Pancreas (tissue), 10 donors: ENCODE data around the gene ARHGEF17. TPM values are rescaled to one million over a fixed set of nuclear protein-coding genes. Genes with fewer than 3 reads are reported as not detected.

ENCODE experiments used
- ATAC-seq, 4 donors: fragments of 200-7000 bp; cut with Tn5 transposase; one replicate each; pipeline versions ENCODE4 v1.8.0 to v1.9.1; 2020; ENCODE audit warnings: mild to moderate bottlenecking in 4 of 4, moderate library complexity in 4 of 4
- DNase-seq, 6 donors: peaks; one replicate each; pipeline ENCODE4 v3.0.0-alpha.2; 2020
- FAIRE-seq: peaks from 2 replicates; lab custom pipeline; 2012; peaks lifted over from hg19 to GRCh38; lab: Jason Lieb, UNC
- H3K27ac ChIP-seq, 4 donors: fragments of 200-600 bp; sonication (generic); 1 replicate in 3 of 4; 2 replicates in 1 of 4; pipeline versions ENCODE4 v1.5.0 to v1.8.0; 2020
- H3K27me3 ChIP-seq, 4 donors: fragments of 200-600 bp; one replicate each; pipeline ENCODE4 v1.8.0; 2021
- H3K36me3 ChIP-seq, 3 donors: fragments of 200-600 bp; sonication (generic) in 1 of 3; one replicate each; pipeline versions ENCODE4 v1.5.0 to v1.8.0; 2020 to 2021
- H3K4me1 ChIP-seq, 3 donors: fragments of 200-600 bp; one replicate each; pipeline ENCODE4 v1.8.0; 2021
- H3K4me3 ChIP-seq, 4 donors: fragments of 200-600 bp; sonication (generic) in 2 of 4; one replicate each; pipeline versions ENCODE4 v1.5.0 to v1.8.0; 2020 to 2021
- H3K9me3 ChIP-seq, 4 donors: fragments of 200-600 bp; one replicate each; pipeline ENCODE4 v1.8.0; 2021
- CTCF ChIP-seq, 4 donors: fragments of 200-600 bp; sonication (generic) in 3 of 4; IDR thresholded peaks; one replicate each; pipeline versions ENCODE4 v1.5.0 to v1.8.0; 2021; ENCODE audit warnings: antibody characterized with exemption in 4 of 4
- WGBS, 2 donors: extraction: QIAGEN DNeasy Blood & Tissue Kit; methylation state at CpG; one replicate each; pipeline ENCODE4 v1.1.7; 2013; 5-methylcytosine and 5-hydroxymethylcytosine counted together
- intact Hi-C, 3 donors: fragments of 100-400 bp; cut with DNase I; formaldehyde crosslinking; loops; one replicate each; pipeline versions ENCODE4 v1.11.1 to v1.14.2; 2022
- polyA plus RNA-seq, 2 donors: library from polyadenylated mRNA; stranded (reverse); fragments of 200-250 nt; gene quantifications; one replicate each; pipeline ENCODE4 v1.2.3, GENCODE V29; 2013
- total RNA-seq, 6 donors: library from RNA; stranded (reverse); fragmentation: NEBNext Ultra II Directional in 4 of 6; extraction: Animal tissue kit (Norgen Biotek cat#: 25700) in 4 of 6; gene quantifications; one replicate each; pipeline versions ENCODE4 v1.2.1 to v1.2.4, GENCODE V29; 2021 to 2023
- donor health status: healthy with polysubstance abuse.
- donor health status: DM: no; HTN: no; CAD: no; lungs with moderate emphysema.
- donor health status: DM: no; HTN: no; CAD: no.
- donor health status: control.
- donor health status: control.
- donor health status: Bipolar disorder and iron deficiency.
- donor health status: DM: yes; HTN: yes; CAD: no.
- donor health status: DM: no; HTN: no; CAD: no.
- donor health status: DM: no; HTN: no; CAD: no.
- donor health status: DM: yes; HTN: yes; CAD: no.

The ARHGEF17 gene
- total and polyA plus RNA-seq, 8 donors = 7.0 to 24.0 (median 10.4) TPM

DNA sequence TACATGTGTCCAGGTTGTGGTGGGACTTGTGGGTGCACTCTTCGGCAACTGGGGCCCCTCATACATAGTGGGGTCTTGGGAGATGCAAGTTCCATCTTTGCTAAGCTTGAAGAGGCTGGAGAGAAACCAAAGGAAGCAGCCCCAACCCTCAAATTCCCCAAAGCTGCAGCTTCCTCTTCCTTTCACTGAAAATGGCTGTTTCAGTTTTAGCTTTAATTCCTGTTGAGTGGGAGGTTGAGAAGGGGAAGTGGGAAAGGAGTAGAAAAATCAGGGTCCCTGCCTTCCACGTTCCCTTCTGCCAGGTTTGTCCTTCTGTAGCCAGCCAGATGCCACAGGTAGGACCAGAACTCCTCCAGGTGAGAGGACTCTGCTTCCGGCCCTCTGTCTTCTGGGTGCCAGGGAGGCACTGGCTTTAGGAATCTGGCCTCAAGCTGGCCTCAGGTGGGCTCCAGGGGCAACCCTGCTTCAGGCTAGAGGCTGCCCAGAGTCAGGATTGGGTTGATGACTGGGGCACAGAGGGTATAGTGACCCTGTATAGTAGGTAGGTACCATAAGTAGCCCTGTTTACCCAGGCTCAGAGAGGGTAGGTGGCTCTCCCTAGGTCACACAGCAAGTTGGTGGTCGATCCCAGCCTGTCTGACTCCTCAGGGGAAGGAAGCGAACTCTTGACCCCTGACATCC lies 19.7 kb upstream of the ARHGEF17 start:
- intact Hi-C loops = no loop called here
- Histone ChIP-seq H3K4me3 (no peak overlapping the region), H3K4me1 (no peaks in the 10 kb centered on the region), H3K27ac (peak overlapping the region in 2 of 4 donors; percentile 22 to 32), H3K9me3 (no peaks in the 10 kb centered on the region), H3K36me3 (no peaks in the 10 kb centered on the region), H3K27me3 (no peaks in the 10 kb centered on the region)
- WGBS, 2 donors = 59 to 64% methylated on average over 5 of the region's 5 CpGs
- no peak for TF ChIP-seq CTCF (IDR thresholded peaks at IDR 0.05)
- peak in 1 of 4 donors; percentile 17 for ATAC-seq
- FAIRE-seq = no peak
- no peak for DNase-seq

GRCh38 chr11:73288873-73289707 lies 19.0 kb upstream of the ARHGEF17 start:
- Histone ChIP-seq H3K36me3 (no peaks in the 10 kb centered on the region), H3K4me1 (no peaks in the 10 kb centered on the region), H3K27ac (peak overlapping the region in 2 of 4 donors; percentile 32 to 61), H3K9me3 (no peaks in the 10 kb centered on the region), H3K4me3 (peak overlapping the region in 1 of 4 donors; percentile 25), H3K27me3 (no peaks in the 10 kb centered on the region)
- FAIRE-seq (no peak), DNase-seq (peak in 5 of 6 donors; percentile 35 to 76 (median 67)), ATAC-seq (peak; percentile 75 to 94 (median 90))
- intact Hi-C loops = no loop called here
- peak; percentile 61 to 87 (median 73) for TF ChIP-seq CTCF (IDR thresholded peaks at IDR 0.05)
- WGBS, 2 donors = 25 to 27% methylated on average over 17 of the region's 17 CpGs

DNA sequence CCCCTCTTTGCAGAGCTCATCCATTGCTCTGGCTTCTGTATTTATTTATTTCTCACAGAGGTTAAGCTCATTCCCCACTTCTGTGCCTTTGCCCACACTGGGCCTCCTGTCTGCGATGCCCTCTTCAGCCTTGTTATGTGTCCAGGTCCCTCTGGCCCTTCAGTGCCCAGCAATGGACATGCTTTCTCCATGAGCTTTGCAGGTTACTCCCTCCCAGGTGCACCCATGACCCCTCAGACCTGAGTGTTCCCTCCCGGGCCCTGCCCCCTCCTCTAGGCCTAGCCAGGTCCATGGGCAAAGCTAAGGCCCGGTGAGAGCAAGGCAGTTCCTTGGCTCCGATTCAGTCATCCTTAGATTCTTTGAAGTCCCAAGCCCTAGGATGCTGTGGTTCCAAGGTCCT lies 17.5 kb upstream of the ARHGEF17 start:
- 85 to 89% methylated on average over 4 of the region's 4 CpGs for WGBS, 2 donors
- Histone ChIP-seq H3K9me3 (no peaks in the 10 kb centered on the region), H3K4me3 (no peak overlapping the region), H3K4me1 (no peaks in the 10 kb centered on the region), H3K27me3 (no peaks in the 10 kb centered on the region), H3K36me3 (no peaks in the 10 kb centered on the region), H3K27ac (no peak overlapping the region)
- DNase-seq (no peak), FAIRE-seq (no peak), ATAC-seq (no peak)
- no peak for TF ChIP-seq CTCF (IDR thresholded peaks at IDR 0.05)
- intact Hi-C loops = loop anchor here in 1 of 3 donors (5.0 to 10.0 kb wide), 2 partner anchors 47 to 104 kb away; no protein-coding TSS in a partner anchor

- FAIRE-seq (no peak), ATAC-seq (no peak), DNase-seq (no peak)
- no peak overlapping the region for H3K4me3 ChIP-seq
- no peak for TF ChIP-seq CTCF (IDR thresholded peaks at IDR 0.05)
- intact Hi-C loops = loop anchor here in 1 of 3 donors (5.0 to 10.0 kb wide), 2 partner anchors 46 to 104 kb away; no protein-coding TSS in a partner anchor
- H3K4me1 ChIP-seq = no peaks in the 10 kb centered on the region
- no peaks in the 10 kb centered on the region for H3K36me3 ChIP-seq
- no peaks in the 10 kb centered on the region for H3K9me3 ChIP-seq
- 78 to 92% methylated on average over 3 of the region's 3 CpGs for WGBS, 2 donors
- no peak overlapping the region for H3K27ac ChIP-seq
- H3K27me3 ChIP-seq = no peaks in the 10 kb centered on the region
Measured at GRCh38 chr11:73291196-73291595, 16.9 kb upstream of the ARHGEF17 start.
